Lower leg skin (tissue), 3 donors: ENCODE measurements around the gene REL.

ENCODE experiments used
- POLR2A ChIP-seq, 2 donors: fragments of 450-650 bp; IDR thresholded peaks; one replicate each; pipeline ENCODE4 v1.6.1; 2016 to 2017; ENCODE audit warnings: antibody characterized with exemption in 2 of 2, mild to moderate bottlenecking in 1 of 2, moderate library complexity in 1 of 2
- TF ChIP-seq, protein P1 (sequence below), 3 donors: fragments of 450-650 bp; IDR thresholded peaks; one replicate each; pipeline ENCODE4 v1.5.1; 2016; ENCODE audit warnings: antibody characterized with exemption in 3 of 3, mild to moderate bottlenecking in 3 of 3, moderate library complexity in 2 of 3

DNA sequence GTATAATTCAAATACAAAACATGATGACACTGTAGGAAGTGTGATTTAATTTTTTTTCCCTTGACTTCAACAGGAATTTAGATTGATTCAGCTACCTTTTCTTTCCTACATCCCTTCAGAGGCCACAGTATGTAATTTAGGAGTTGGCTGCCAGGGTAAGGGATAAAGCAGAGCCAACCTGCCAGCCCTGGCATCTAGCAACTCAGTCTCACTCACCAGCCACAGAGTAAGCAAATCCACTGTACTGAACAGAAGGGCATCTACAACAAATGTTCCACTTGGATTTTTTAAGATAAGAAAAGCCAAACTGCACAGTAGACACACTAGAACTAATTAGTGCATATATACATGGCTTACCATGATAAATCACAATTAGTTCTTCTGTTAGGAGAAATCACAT lies 81.8 kb downstream of the REL start:
- TF ChIP-seq, protein P1, sequence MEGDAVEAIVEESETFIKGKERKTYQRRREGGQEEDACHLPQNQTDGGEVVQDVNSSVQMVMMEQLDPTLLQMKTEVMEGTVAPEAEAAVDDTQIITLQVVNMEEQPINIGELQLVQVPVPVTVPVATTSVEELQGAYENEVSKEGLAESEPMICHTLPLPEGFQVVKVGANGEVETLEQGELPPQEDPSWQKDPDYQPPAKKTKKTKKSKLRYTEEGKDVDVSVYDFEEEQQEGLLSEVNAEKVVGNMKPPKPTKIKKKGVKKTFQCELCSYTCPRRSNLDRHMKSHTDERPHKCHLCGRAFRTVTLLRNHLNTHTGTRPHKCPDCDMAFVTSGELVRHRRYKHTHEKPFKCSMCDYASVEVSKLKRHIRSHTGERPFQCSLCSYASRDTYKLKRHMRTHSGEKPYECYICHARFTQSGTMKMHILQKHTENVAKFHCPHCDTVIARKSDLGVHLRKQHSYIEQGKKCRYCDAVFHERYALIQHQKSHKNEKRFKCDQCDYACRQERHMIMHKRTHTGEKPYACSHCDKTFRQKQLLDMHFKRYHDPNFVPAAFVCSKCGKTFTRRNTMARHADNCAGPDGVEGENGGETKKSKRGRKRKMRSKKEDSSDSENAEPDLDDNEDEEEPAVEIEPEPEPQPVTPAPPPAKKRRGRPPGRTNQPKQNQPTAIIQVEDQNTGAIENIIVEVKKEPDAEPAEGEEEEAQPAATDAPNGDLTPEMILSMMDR (IDR thresholded peaks at IDR 0.05) = no peak
- TF ChIP-seq POLR2A (IDR thresholded peaks at IDR 0.05) = no peak
